ENCODE measurements around the gene ALPI. TPM values are rescaled to one million over a fixed set of nuclear protein-coding genes. Genes with fewer than 3 reads are reported as not detected.

The ALPI gene
- total RNA-seq, 1 experiment from 2014 or later, result not detected

GRCh38 chr2:232505856-232506255 lies 49.9 kb downstream of the ALPI start:
- intact Hi-C loops (cut with micrococcal nuclease; ENCODE audit: unreplicated experiment), result no loop called here
- ChIA-PET CTCF (no interaction called here), POLR2A (ENCODE audit: unreplicated experiment) (no interaction called here)
- Histone ChIP-seq H3K27me3 (ENCODE audit: insufficient read depth, low read depth) (peaks cover 56% of the 10 kb centered on the region), H3K27ac (no peak overlapping the region), H2AFZ (no peak overlapping the region), H3K9me2 (ENCODE audit: insufficient read depth) (no peaks in the 10 kb centered on the region), H4K20me1 (ENCODE audit: insufficient read depth) (no peaks in the 10 kb centered on the region), H3K9me3 (ENCODE audit: insufficient read depth, low read depth) (no peaks in the 10 kb centered on the region), H3K4me1 (replicated peaks; ENCODE audit: insufficient read depth) (no peaks in the 10 kb centered on the region), H3F3A (ENCODE audit: insufficient read depth, low read depth) (no peaks in the 10 kb centered on the region; the same call in 1 of the 2 replicates), H3K79me2 (ENCODE audit: low read depth) (no peaks in the 10 kb centered on the region), H3K4me3 (no peak overlapping the region), H3K36me3 (ENCODE audit: low read depth) (no peaks in the 10 kb centered on the region), H3K4me2 (no peak overlapping the region)
- no peak for DNase-seq
- TF ChIP-seq, protein P1, sequence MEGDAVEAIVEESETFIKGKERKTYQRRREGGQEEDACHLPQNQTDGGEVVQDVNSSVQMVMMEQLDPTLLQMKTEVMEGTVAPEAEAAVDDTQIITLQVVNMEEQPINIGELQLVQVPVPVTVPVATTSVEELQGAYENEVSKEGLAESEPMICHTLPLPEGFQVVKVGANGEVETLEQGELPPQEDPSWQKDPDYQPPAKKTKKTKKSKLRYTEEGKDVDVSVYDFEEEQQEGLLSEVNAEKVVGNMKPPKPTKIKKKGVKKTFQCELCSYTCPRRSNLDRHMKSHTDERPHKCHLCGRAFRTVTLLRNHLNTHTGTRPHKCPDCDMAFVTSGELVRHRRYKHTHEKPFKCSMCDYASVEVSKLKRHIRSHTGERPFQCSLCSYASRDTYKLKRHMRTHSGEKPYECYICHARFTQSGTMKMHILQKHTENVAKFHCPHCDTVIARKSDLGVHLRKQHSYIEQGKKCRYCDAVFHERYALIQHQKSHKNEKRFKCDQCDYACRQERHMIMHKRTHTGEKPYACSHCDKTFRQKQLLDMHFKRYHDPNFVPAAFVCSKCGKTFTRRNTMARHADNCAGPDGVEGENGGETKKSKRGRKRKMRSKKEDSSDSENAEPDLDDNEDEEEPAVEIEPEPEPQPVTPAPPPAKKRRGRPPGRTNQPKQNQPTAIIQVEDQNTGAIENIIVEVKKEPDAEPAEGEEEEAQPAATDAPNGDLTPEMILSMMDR (conservative IDR thresholded peaks at IDR 0.05), result no peak
- TF ChIP-seq EZH2 (IDR thresholded peaks at IDR 0.05; ENCODE audit: low read depth), result no peak
- no TSS peak for BruUV-seq (replicated peaks)

DNA sequence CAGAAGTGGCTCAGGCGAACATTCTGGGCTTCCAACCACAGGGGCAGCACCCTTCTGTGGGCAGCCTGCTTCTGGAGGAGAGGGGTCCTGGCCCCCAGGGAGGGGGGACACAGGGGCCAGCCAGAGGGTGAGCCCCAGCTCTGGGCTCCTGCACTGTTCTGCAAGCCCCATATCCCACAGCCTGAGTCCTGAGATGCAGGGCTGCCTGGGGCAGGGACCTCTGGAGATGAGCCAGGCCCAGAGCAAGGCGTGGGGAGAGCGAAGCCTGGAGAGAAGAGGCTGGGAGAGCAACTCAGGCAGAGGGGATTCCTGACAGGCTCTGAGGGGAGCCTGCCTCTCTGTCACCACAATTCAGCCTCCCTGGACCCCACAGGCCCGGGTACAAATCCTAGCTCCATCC lies 50.8 kb downstream of the ALPI start:
- H2AFZ ChIP-seq, result no peak overlapping the region
- no peaks in the 10 kb centered on the region for H3K79me2 ChIP-seq (ENCODE audit: low read depth)
- ChIA-PET CTCF (no interaction called here), POLR2A (ENCODE audit: unreplicated experiment) (no interaction called here)
- peaks cover 56% of the 10 kb centered on the region for H3K27me3 ChIP-seq (ENCODE audit: insufficient read depth, low read depth)
- H3K4me3 ChIP-seq, result no peak overlapping the region
- intact Hi-C loops (cut with micrococcal nuclease; ENCODE audit: unreplicated experiment), result no loop called here
- H3F3A ChIP-seq (ENCODE audit: insufficient read depth, low read depth), result no peaks in the 10 kb centered on the region; the same call in 1 of the 2 replicates
- no peak overlapping the region for H3K27ac ChIP-seq
- no peaks in the 10 kb centered on the region for H3K4me1 ChIP-seq (replicated peaks; ENCODE audit: insufficient read depth)
- H3K9me2 ChIP-seq (ENCODE audit: insufficient read depth), result no peaks in the 10 kb centered on the region
- BruUV-seq (replicated peaks), result no TSS peak
- no peak overlapping the region for H3K4me2 ChIP-seq
- DNase-seq, result no peak
- no peak for TF ChIP-seq EZH2 (IDR thresholded peaks at IDR 0.05; ENCODE audit: low read depth)
- TF ChIP-seq, protein P1 (conservative IDR thresholded peaks at IDR 0.05), result no peak
- H3K36me3 ChIP-seq (ENCODE audit: low read depth), result no peaks in the 10 kb centered on the region
- H4K20me1 ChIP-seq (ENCODE audit: insufficient read depth), result no peaks in the 10 kb centered on the region
- no peaks in the 10 kb centered on the region for H3K9me3 ChIP-seq (ENCODE audit: insufficient read depth, low read depth)

DNA sequence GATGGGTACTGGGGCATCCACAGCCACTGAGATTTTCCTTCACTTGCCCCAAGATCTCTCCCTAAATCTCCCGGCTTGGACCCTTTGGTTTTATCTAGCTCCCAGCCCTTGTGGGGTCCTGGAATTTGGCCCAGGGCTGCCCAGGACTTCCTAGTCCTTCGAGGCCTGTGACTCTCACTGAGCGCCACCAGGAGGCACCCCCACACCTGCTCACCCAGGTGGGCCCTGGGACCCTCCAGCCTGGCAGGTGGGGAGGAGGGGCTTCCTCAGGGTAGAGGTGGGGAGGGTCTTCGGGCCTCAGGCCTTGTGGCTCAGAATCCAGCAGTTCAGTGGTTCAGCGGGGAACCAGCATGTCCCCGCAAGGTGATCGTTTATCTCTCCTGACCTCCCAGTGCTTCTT lies 52.3 kb downstream of the ALPI start:
- Histone ChIP-seq H3K36me3 (ENCODE audit: low read depth) (no peaks in the 10 kb centered on the region), H3K79me2 (ENCODE audit: low read depth) (no peaks in the 10 kb centered on the region), H3K27ac (no peak overlapping the region), H3K9me2 (ENCODE audit: insufficient read depth) (no peaks in the 10 kb centered on the region), H4K20me1 (ENCODE audit: insufficient read depth) (no peaks in the 10 kb centered on the region), H3F3A (ENCODE audit: insufficient read depth, low read depth) (no peaks in the 10 kb centered on the region; the same call in 1 of the 2 replicates), H3K9me3 (ENCODE audit: insufficient read depth, low read depth) (no peaks in the 10 kb centered on the region), H3K4me1 (replicated peaks; ENCODE audit: insufficient read depth) (no peaks in the 10 kb centered on the region), H3K27me3 (ENCODE audit: insufficient read depth, low read depth) (peaks cover 49% of the 10 kb centered on the region), H3K4me2 (no peak overlapping the region), H3K4me3 (no peak overlapping the region), H2AFZ (no peak overlapping the region)
- CTCF ChIA-PET, result no interaction called here
- DNase-seq, result no peak
- BruUV-seq (replicated peaks), result no TSS peak
- TF ChIP-seq, protein P1 (conservative IDR thresholded peaks at IDR 0.05), result no peak
- TF ChIP-seq EZH2 (IDR thresholded peaks at IDR 0.05; ENCODE audit: low read depth), result no peak
- intact Hi-C loops (cut with micrococcal nuclease; ENCODE audit: unreplicated experiment), result no loop called here
- POLR2A ChIA-PET (ENCODE audit: unreplicated experiment), result no interaction called here

Other genes with a start within 250 kb of the ALPI start
- 47.5 and 57.8 TPM in 2 replicates for gene ALPP, start 77.4 kb upstream of the ALPI start, total RNA-seq (2021)
- 0.76 and 1.2 TPM in 2 replicates for gene ALPG, start 49.3 kb upstream of the ALPI start, total RNA-seq (2021)
- not detected in 2 replicates for gene ECEL1, start 31.7 kb downstream of the ALPI start, total RNA-seq (2021)
- not detected in 2 replicates for gene PRSS56, start 64.2 kb downstream of the ALPI start, total RNA-seq (2021)
- not detected in 2 replicates for gene CHRND, start 70.0 kb downstream of the ALPI start, total RNA-seq (2021)
- not detected in 2 replicates for gene CHRNG, start 83.5 kb downstream of the ALPI start, total RNA-seq (2021)
- 12.7 and 14.7 TPM in 2 replicates for gene TIGD1, start 94.4 kb downstream of the ALPI start, total RNA-seq (2021)
- gene EIF4E2, start 94.5 kb downstream of the ALPI start, total RNA-seq (2021), result 69.3 and 69.6 TPM in 2 replicates
- gene EFHD1, start 177.5 kb downstream of the ALPI start, total RNA-seq (2021), result 10.6 and 15.0 TPM in 2 replicates
- gene GIGYF2, start 241.2 kb downstream of the ALPI start, total RNA-seq (2021), result 86.4 and 101 TPM in 2 replicates

Measured in PC-9 (cell line).